Epidermal melanocyte (primary cell): ENCODE results near the gene RACK1.

Experiments used
- DNase-seq: peaks from one replicate; pipeline ENCODE4 v3.0.0; 2011; ENCODE audit warnings: low spot score; ENCODE audit not compliant: insufficient read length

The RACK1 gene

GRCh38 chr5:181198905-181199519 lies 44.7 kb downstream of the RACK1 start:
- no peak for DNase-seq

GRCh38 chr5:181198106-181198685 lies 45.5 kb downstream of the RACK1 start:
- DNase-seq: no peak

- DNase-seq: no peak
Observed at GRCh38 chr5:181197326-181197951, 46.3 kb downstream of the RACK1 start.

- DNase-seq: no peak
Observed at GRCh38 chr5:181195249-181195761, 48.4 kb downstream of the RACK1 start.

- DNase-seq: no peak
Observed at GRCh38 chr5:181194489-181195248, 49.0 kb downstream of the RACK1 start.

- DNase-seq: no peak
Observed at GRCh38 chr5:181193656-181194055, 50.0 kb downstream of the RACK1 start.

GRCh38 chr5:181192337-181193046 lies 51.2 kb downstream of the RACK1 start:
- no peak for DNase-seq

GRCh38 chr5:181191526-181192336 lies 52.0 kb downstream of the RACK1 start:
- DNase-seq: peak; percentile 87

GRCh38 chr5:181190711-181191525 lies 52.8 kb downstream of the RACK1 start:
- no peak for DNase-seq

GRCh38 chr5:181189962-181190710 lies 53.6 kb downstream of the RACK1 start:
- DNase-seq: no peak

- DNase-seq: no peak
Observed at GRCh38 chr5:181189363-181189961, 54.2 kb downstream of the RACK1 start.

- no peak for DNase-seq
Observed at GRCh38 chr5:181188700-181189362, 54.9 kb downstream of the RACK1 start.

- no peak for DNase-seq
Observed at GRCh38 chr5:181187500-181188213, 56.0 kb downstream of the RACK1 start.

GRCh38 chr5:181186986-181187499 lies 56.7 kb downstream of the RACK1 start:
- DNase-seq: no peak
